ENCODE measurements around the gene RAB15.

The RAB15 gene

DNA sequence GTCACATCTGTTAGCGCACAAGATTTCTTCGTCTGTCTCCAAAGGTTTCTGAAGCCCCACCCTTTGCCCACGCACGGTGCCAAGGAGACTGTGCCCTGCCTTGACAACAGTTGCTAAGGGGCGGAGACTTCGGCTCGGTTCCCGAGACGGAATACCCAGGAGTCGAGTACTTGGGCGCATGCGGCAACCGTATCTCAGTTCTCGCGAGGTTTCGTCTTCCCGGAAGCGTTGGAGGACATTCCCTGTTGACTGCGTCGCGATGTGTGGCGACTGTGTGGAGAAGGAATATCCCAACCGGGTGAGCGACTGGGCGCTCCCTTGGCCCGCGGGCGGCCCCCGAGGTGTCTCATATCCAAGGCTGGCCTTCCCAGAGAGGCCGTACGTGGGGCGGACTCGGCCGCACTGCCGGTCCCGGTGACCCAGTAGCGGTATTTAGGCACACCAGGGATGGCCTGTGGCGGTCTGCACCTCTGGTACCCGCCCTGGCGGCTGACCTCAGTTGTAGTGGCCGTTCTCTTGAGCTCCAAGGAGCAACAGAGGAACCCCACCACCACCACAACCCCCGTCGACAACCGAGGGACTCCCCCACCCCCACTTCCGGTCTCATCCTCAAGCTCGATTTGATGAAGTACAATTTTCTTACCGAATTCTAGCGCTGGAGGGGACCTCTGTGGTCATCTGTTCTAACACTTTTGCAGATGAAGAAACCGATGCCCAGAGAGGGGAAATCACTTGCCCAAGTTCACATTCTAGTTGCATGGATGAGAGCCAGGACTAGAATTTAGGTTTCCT lies 57.7 kb downstream of the RAB15 start, which contains the start of gene CHURC1:
Gene CHURC1, plus strand, starts transcription at position 219 of the 792 bp plus-strand sequence. Its CDS starts 41 bp downstream, at position 260.
- in situ Hi-C loops (cut with MboI; ENCODE audit: low sequenced_read_pairs) = loop anchor here (25.0 kb wide), 1 partner anchor 252 kb away; no protein-coding TSS in a partner anchor

- in situ Hi-C loops (cut with MboI; ENCODE audit: low sequenced_read_pairs) = loop anchor here (25.0 kb wide), 1 partner anchor 251 kb away; no protein-coding TSS in a partner anchor
Observed at GRCh38 chr14:64913477-64913876, 58.7 kb downstream of the RAB15 start.

DNA sequence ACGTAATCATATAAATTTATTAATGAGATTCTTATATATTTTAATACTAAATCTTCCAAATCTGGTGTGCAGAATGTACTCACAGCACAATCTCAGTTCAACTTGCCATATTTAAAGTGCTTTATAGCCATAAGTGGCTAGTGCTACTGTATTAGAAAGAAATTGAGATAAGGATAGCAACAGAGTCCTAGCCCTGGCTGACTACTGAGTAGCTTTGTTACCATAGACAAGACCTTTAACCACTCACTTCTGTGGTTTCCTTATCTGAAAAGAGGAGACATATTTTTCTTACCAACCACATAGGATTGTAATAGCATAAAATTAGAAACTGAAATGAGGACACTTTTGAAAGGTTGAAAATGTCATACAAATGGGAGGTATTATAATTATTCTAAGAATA lies 59.9 kb downstream of the RAB15 start:
- in situ Hi-C loops (cut with MboI; ENCODE audit: low sequenced_read_pairs) = loop anchor here (25.0 kb wide), 1 partner anchor 250 kb away; no protein-coding TSS in a partner anchor

DNA sequence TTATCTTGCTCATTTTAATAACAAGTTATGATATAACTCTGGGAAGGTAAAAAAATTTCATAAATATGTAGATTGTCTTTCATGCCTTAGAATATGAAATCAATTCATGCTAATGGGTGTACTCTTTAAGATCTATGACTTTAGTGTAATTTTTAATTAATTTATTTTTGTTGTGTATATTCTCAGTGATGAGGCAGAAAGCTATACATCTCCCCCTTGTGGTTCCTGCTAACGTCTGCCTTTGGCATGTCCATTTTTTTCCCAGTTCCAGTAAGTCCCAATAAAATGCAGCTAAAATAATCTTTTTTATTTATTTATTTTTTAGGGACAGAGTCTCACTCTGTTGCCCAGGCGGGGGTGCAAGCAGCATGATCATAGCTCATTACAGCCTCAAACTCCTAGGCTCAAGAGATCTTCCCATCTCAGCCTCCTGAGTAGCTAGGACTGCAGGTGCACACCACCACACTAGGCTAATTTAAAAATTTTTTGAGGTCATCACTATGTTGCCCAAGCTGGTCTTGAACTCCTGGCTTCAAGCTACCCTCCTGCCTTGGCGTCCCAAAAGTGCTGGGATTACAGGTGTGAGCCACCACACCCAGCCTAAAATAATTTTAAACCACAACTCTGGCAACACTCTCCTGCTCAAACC lies 61.2 kb downstream of the RAB15 start:
- in situ Hi-C loops (cut with MboI; ENCODE audit: low sequenced_read_pairs) = loop anchor here (25.0 kb wide), 1 partner anchor 249 kb away; no protein-coding TSS in a partner anchor

DNA sequence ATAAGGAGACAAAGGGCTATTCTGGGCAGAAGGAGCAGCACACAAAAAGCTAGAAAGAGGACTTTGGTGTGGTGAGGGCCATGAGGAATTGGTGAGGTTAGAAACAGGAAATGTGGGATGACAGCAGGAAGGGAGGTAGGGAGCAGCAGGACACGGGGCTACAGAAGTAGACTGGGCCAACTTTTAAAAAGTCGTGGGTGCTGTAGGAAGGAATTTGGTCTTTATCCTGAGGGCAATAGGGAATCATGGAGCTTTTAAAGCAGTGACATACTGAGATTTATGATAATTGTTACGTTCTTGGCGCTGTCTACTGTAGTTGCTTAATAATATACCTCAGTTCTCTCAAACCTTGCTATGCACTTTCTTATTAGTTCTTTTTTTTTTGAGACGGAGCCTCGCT lies 66.1 kb downstream of the RAB15 start:
- in situ Hi-C loops (cut with MboI; ENCODE audit: low sequenced_read_pairs) = loop anchor here (25.0 kb wide), 1 partner anchor 244 kb away; no protein-coding TSS in a partner anchor

GRCh38 chr14:64899958-64900357 lies 72.2 kb downstream of the RAB15 start:
- in situ Hi-C loops (cut with MboI; ENCODE audit: low sequenced_read_pairs) = loop anchor here (25.0 kb wide), 1 partner anchor 238 kb away; no protein-coding TSS in a partner anchor

Measured in HL-60/S4 (cell line).